Stimulated activated CD8-positive, alpha-beta memory T cell treated with anti-CD3 and anti-CD28 coated beads, Interleukin-7, amount 100 ng/mL, for 4 hours (primary cell): ENCODE data around the gene FITM1.
A peak's percentile ranks its signal among the peaks of the same experiment; 100 is the strongest.

ENCODE experiments used
- DNase-seq, 2 donors: peaks; one replicate each; pipeline ENCODE4 v3.0.0-alpha.2; 2020; ENCODE audit warnings: low read depth in 2 of 2

The FITM1 gene

DNA sequence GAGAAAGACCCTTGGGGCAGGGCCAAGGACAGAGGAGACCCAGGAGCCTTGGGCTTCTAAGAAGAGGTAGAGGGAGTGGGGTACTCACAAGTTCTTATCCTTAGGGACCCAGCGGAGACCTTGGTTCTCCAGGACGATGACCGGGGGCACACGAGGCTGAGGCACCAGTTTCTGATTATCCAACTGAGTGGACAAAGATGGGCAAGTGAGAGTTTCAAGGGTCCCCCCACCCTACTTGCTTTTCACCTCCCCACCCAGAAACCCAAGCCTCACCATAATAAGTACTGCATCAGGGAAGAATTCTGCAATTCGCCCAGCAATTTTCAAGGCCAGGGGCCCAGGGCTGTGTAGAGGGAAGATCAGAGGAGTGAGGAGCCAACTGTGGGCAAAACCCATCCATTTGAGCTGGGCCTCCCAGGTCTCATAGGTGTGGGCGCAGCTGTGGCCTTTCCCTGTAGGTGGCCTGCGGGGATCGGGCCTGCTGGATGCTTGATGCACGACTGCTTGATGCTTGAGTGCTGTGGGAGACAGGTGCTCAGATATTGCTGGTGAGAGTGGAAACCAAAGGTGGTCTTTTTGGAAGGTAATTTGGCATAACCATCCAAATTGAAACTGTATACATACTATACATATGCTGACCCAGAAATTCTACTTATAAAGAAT lies 8.9 kb downstream of the FITM1 start:
- DNase-seq, result no peak

DNA sequence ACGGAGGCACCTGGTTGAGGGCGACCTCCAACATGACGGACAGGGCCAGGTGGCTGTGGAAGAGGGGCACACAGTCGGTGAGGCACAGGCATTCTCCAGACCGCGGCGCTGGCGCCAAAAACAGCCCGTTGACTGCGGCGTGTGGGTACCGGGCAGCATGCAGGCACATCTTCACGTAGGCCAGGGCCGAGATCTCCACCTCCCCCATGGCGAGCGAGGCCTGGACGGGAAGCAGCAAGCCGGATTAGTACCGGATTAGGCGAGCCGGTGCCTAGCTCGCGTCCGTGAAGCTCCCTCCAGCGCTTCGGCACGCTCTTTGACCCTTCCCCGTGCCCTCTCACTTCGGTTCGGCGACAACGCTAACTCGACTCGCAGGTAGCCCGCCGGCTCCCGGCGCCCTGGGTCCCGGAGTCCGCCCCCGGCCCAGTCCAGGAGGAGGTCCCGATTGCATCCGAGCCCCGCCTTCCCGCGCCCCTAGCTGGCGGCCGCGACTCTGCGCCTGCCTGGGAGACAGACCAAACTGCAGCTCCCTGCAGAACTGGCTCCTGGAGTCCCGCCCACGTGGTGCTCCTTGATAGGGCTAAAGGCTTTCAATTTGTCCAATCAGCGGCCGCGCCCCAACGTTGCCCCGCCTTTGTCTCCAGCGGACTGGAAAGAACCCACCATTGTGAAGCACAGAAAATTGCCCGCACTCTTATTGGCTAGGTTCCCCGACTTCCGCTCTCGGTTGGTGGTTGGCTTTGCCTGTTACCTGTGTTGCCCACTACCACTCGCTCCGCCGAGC lies 10.8 kb downstream of the FITM1 start, which contains the start of gene EMC9:
TSS of gene EMC9 (minus strand) at position 495 of the 784 bp plus-strand sequence. CDS start at position 208, 287 bp downstream.
- peak; percentile 99 to 100 for DNase-seq

DNA sequence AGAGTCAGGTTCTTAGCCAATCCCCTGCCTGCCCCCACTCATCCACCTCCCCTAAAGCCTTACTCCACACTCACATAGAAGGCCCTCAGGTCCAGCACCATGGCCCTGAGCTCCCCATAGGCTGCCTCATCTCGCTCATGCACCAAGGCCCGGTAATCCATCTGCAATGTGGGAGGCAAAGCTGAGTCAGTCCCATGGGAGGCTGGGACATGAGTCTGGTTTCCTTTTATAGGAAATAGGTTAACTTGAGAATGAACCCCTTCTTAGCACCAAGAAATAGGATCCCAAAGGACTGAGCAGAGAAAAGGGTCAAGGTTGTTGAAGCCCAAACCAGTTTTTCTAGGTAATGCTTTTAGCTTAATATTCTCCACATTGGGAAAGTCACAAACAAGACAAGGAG lies 13.1 kb downstream of the FITM1 start:
- no peak for DNase-seq

DNA sequence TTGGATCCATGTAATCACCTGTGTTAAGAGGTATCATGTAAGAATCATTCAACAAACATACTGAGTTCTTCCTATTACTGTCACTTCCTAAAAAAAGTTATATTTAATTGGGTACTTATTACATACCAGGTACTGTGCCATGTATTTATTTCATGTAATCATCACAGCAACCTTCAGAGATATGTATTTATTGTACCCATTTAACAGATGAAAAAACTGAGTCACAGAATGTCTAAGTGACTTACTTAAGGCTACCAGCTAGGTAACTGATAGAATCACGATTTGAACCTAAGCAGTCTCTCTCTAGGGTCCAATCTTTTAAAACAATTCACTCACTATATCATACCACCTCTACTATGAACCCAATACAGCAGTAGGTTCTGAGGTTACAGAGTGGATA lies 14.0 kb downstream of the FITM1 start:
- DNase-seq, result no peak

DNA sequence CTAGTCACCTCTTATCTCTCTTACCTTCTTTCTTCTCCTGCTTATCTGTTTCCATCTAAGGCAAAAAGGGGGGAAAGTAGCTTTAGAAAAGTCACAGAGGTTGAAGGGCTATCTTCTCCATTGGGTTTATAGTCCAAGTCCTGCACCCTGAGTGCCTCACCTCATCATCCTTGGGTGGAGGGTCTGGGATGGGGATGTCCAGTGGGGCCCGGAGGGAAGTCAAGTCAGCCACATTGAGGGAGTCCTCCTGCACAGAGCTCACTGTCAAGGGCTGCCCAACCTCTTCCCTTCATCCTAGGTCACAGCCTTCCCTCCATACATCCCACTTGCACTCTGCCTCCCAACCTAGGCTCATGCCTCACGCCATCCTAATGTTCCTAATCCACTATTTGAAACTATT lies 14.8 kb downstream of the FITM1 start:
- DNase-seq, result no peak

DNA sequence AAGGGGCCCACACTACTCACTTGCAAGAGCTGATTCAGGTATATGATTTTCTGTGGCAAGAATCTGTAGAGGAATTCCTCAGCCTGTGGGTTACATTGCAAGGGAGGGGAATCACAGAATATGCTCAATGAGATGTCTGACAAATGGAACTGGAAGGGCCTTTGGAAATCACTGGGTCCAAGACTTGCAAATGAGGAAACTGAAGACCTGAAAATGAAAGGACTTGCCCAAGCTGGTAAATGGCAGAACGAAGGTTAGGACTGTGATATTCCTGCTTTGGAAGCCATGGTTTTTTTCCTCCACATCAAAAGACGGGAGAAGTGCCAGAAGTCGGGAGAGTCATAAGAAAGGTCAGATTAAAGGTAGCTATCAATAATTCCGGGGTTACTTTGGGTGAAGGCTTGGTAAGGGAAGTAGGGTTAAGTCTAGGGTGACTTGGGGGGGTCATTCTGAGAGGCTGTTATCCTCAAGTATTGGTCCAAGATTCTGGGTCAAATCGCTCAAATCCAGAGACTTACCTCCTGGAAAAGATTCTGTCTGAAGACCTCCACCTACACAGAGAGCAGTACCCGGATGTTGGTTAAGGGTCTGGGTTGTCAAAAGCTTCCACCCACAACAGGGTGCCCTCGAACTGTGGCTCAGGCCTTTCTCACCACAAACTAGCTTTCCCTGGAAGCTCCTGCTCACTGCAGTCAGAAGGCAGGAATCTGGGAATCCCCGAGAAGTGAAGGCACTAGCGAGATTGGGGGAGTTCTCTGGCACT lies 15.4 kb downstream of the FITM1 start:
- no peak for DNase-seq

DNA sequence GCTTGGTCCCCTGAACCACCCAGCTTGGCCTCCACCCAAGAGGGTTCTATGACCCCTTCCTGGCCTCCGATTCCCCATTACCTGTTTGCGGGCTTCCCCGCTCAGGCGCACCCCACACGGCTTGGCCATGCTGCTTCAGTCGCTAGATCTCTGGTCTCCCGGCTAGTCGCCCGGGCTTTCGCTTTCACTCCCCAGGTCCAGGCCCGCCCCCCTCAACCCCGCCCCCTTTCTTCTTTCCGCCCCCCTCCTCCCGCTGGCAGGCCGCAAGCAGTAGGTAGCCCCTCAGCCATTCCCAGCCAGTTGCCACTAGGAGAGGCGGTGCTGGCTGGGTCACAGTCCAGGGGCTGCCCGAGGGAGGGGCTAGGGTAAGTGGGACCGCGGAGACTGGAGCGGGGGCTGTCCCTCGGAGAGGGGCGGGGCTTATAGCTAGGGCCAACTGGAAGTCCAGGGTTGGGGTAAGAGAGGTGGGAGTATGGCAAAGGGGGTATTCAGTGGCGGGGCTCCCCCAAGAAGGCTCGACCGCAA lies 16.1 kb downstream of the FITM1 start, which contains the start of gene PSME2:
TSS of gene PSME2 (minus strand) at position 158 of the 525 bp plus-strand sequence. CDS start at position 129, 29 bp downstream.
- DNase-seq, result peak; percentile 68 to 76

DNA sequence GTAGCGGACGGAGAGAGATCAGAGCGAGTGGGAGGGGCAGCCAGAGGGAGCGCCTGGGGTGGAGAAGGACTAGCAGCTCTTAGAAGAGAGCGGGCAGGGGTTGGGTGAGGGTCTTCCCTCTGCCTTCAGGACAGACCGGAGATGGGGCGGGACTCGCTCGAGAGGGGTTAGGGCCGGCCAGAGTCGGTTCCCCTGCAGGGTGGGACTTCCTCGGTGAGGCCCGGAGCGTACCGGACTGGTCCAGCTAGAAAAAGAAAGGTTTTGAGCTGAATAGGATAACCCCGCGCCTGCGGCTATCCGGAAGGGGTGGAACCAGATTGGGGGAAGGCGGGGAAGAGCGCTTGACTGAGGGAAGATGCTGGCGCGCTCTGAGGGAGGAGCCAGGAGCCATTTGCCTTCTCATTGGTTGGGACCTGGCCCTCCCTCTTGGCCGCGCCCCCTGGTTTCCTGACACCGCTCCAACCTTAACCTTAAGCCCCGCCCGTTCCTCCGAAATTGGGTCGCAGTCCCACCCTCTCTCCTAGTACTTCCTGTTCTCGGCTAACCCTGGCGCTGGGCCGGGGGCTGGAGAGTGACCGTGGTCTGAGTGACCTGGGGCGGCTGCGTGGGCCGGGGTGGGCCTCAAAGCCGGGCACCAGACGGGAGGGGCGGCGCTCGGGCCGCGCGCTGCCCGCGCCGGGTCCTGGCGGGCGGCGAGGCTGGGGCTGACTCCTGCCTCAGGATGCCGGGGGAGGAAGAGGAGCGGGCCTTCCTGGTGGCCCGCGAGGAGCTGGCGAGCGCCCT lies 16.7 kb downstream of the FITM1 start, which contains the start of gene RNF31:
TSS of gene RNF31 (plus strand) at position 521 of the 783 bp plus-strand sequence. CDS start at position 722, 201 bp downstream.
- DNase-seq, result peak; percentile 96 to 98

DNA sequence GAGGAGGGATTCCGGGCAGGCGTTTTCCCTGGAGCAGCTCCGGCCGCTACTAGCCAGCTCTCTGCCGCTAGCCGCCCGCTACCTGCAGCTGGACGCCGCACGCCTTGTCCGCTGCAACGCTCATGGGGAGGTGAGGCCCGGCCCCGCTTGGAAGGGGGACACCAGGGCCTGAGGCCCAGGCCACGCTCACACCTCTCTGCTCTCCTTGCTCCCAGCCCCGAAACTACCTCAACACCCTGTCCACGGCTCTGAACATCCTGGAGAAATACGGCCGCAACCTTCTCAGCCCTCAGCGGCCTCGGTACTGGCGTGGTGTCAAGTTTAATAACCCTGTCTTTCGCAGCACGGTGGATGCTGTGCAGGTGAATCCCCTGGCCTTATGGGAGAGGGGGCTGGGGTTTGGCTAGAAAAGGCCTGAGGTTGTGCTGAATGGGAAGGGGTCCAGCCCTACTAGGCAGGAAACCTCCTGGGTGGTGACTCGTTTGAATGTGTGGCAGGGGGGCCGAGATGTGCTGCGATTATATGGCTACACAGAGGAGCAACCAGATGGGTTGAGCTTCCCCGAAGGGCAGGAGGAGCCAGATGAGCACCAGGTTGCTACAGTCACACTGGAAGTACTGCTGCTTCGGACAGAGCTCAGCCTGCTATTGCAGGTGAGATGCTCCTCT lies 17.4 kb downstream of the FITM1 start:
- no peak for DNase-seq

DNA sequence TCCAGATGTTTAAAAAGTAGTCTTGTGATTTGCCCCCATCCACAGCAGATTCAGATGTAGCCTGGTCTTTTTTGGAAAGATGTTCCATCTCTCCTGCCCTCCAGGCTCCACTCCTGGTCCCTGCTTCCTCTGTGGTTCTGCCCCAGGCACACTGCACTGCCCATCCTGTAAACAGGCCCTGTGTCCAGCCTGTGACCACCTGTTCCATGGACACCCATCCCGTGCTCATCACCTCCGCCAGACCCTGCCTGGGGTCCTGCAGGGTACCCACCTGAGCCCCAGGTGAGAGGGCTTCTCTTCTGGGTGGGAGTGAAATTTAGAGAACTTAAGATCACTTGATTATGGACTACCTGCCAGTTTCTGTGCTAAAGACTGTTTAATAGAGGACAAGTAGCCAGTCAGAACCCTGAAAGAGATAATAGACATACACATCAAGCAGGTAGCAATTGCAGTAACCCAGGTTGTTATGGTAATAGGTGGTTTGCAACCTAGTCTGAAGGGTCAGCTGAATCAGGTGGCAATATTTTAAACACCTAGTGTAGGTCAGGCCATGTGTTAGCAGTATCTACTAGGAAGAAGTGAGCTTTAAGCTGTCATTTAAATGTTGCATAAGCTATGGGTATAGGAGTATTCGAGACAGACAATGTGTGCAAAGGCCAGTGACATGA lies 19.0 kb downstream of the FITM1 start:
- DNase-seq, result no peak

DNA sequence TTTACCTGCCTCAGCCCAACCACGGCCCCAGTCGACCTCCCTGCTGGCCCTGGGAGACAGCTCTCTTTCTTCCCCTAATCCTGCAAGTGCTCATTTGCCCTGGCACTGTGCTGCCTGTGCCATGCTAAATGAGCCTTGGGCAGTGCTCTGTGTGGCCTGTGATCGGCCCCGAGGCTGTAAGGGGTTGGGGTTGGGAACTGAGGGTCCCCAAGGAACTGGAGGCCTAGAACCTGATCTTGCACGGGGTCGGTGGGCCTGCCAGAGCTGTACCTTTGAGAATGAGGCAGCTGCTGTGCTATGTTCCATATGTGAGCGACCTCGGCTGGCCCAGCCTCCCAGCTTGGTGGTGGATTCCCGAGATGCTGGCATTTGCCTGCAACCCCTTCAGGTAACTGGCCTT lies 19.6 kb downstream of the FITM1 start:
- no peak for DNase-seq

DNA sequence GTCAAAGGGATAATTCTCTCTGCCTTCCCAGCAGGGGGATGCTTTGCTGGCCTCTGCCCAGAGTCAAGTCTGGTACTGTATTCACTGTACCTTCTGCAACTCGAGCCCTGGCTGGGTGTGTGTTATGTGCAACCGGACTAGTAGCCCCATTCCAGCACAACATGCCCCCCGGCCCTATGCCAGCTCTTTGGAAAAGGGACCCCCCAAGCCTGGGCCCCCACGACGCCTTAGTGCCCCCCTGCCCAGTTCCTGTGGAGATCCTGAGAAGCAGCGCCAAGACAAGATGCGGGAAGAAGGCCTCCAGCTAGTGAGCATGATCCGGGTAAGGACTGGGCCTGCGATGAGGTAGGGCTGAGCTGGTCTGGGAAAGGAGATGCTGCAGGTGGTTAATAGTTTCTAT lies 20.1 kb downstream of the FITM1 start:
- no peak for DNase-seq

DNA sequence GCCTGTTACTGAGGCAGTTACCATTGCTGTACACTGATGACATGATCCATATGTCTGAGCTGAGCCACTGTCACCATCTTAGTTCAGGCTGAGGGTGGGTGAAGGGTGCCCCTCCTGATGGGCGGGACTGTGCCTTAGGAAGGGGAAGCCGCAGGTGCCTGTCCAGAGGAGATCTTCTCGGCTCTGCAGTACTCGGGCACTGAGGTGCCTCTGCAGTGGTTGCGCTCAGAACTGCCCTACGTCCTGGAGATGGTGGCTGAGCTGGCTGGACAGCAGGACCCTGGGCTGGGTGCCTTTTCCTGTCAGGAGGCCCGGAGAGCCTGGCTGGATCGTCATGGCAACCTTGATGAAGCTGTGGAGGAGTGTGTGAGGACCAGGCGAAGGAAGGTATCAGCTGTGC lies 20.5 kb downstream of the FITM1 start:
- no peak for DNase-seq

DNA sequence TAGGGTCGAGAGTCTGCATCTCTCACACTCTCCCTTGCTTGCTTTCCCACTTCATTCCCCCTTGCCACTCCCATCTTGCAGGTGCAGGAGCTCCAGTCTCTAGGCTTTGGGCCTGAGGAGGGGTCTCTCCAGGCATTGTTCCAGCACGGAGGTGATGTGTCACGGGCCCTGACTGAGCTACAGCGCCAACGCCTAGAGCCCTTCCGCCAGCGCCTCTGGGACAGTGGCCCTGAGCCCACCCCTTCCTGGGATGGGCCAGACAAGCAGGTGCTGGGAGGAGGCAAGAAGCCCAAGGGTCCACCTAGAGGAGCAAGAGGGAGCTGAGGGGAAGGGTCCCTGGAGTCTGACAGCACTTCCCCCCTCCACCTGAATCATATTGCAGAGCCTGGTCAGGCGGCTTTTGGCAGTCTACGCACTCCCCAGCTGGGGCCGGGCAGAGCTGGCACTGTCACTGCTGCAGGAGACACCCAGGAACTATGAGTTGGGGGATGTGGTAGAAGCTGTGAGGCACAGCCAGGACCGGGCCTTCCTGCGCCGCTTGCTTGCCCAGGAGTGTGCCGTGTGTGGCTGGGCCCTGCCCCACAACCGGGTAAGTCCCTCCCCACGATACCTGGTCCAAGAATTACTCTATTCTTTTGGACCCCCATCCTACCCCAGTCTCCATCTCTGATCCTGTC lies 21.1 kb downstream of the FITM1 start:
- DNase-seq, result no peak

DNA sequence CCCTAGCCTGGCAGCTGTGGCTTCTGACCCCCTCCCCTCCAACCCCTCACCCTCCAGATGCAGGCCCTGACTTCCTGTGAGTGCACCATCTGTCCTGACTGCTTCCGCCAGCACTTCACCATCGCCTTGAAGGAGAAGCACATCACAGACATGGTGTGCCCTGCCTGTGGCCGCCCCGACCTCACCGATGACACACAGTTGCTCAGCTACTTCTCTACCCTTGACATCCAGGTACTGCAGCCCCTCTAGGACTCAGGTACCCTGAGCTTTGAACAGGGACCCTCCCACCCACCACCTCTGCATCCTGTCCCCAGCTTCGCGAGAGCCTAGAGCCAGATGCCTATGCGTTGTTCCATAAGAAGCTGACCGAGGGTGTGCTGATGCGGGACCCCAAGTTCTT lies 24.6 kb downstream of the FITM1 start:
- DNase-seq, result no peak

DNA sequence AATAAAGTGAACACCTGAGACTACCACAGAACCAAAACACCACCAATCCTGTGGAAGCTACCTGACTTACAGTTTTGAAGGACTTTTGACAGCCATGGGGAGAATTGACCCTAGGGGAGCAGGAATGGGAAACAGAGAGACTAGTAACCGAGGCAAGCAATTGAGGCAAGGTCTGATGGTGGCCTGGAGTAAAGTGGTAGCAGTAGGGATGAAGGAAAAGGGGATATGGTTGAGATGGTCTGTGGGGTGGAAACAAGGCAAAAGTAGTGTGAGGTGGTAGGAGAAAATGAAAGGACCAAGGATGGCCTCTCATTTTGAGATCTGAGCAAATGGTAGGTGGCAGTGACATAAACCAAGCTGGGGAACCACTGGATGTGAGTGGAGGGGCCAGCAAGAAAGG lies 26.4 kb downstream of the FITM1 start:
- no peak for DNase-seq

DNA sequence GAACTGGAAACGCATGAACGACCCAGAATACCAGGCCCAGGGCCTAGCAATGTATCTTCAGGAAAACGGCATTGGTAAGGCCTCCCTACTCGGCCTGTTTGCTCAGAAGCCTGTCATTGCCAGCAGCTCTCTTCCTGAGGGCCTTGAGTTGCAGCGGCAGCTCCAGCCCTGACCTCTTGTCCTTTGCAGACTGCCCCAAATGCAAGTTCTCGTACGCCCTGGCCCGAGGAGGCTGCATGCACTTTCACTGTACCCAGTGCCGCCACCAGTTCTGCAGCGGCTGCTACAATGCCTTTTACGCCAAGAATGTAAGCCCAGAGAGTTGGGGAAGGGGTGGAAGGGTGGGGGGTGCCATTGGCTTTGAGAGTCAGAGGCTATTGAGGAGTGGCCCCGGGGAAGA lies 26.9 kb downstream of the FITM1 start:
- no peak for DNase-seq

DNA sequence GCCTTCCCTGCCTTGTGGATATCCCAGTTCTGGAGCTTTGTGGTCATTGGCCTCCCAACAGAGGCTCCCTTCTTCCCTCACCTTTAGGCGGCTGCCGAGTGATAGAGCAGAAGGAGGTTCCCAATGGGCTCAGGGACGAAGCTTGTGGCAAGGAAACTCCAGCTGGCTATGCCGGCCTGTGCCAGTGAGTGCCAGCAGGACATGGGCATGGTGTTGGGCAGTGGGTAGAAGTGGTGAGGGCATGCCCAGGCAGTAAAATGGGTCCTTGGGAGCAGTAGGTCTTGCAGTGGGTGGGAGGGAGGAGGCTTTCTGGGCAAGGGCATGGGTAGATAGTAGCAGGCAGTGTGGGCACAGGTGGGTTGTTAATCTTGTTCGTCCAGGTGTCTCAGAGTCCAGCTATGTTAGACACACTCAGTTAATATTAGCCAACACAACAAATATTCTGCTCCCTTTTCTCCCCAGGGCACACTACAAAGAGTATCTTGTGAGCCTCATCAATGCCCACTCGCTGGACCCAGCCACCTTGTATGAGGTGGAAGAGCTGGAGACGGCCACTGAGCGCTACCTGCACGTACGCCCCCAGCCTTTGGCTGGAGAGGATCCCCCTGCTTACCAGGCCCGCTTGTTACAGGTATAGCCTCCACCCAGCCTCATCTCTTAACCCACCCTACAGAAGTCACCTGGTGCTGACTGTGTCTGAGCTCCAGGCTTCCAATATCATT lies 29.5 kb downstream of the FITM1 start:
- no peak for DNase-seq

DNA sequence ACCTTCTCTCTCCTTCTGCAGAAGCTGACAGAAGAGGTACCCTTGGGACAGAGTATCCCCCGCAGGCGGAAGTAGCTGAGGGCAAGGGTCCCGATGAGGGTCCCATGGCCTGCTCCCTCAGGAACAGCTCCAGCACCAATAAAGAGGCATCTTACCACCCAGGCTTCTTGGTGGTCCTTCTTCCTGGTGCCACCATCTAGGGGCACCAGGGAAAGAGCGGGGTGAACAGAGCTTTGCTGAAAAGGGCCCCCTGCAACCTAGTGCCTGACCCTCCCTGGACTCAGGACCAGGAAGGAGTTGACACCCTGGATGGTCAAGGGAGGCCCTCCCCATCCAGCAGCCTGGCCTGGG lies 30.0 kb downstream of the FITM1 start:
- DNase-seq, result no peak
